Aorta (tissue), 5 donors: ENCODE results near the gene RASL11A. TPM values are rescaled to one million over a fixed set of nuclear protein-coding genes. Genes with fewer than 3 reads are reported as not detected.
A peak's percentile ranks its signal among the peaks of the same experiment; 100 is the strongest.

ENCODE experiments used
- ATAC-seq: fragments of 200-7000 bp; cut with Tn5 transposase; one replicate; pipeline ENCODE4 v1.9.1; 2022; ENCODE audit warnings: moderate library complexity; ENCODE audit not compliant: low FRiP score
- DNase-seq, 2 donors: peaks; one replicate each; pipeline ENCODE4 v3.0.0-alpha.2; 2020
- H3K27ac ChIP-seq, 2 donors: one replicate each; pipeline ENCODE4 v1.5.1; 2013; ENCODE audit warnings: low read length in 2 of 2, mild to moderate bottlenecking in 2 of 2, moderate library complexity in 2 of 2, control low read depth in 1 of 2, inconsistent platforms in 1 of 2, low read depth in 1 of 2
- H3K27me3 ChIP-seq, 2 donors: one replicate each; pipeline ENCODE4 v1.6.1; 2013; ENCODE audit warnings: control low read depth in 1 of 2, low read length in 1 of 2, mild to moderate bottlenecking in 1 of 2, moderate library complexity in 1 of 2; ENCODE audit not compliant: insufficient read depth in 2 of 2, control insufficient read depth in 1 of 2
- H3K36me3 ChIP-seq, 2 donors: one replicate each; pipeline ENCODE4 v1.6.1; 2013; ENCODE audit warnings: control low read depth in 1 of 2, low read length in 1 of 2, mild to moderate bottlenecking in 1 of 2; ENCODE audit not compliant: insufficient read depth in 2 of 2, control insufficient read depth in 1 of 2
- H3K4me1 ChIP-seq, 2 donors: one replicate each; pipeline ENCODE4 v1.6.1; 2013; ENCODE audit warnings: low read length in 2 of 2, control low read depth in 1 of 2, mild to moderate bottlenecking in 1 of 2, moderate library complexity in 1 of 2; ENCODE audit not compliant: insufficient read depth in 2 of 2, control insufficient read depth in 1 of 2
- H3K4me3 ChIP-seq, 2 donors: one replicate each; pipeline ENCODE4 v1.5.1; 2013; ENCODE audit warnings: low read length in 2 of 2, control low read depth in 1 of 2, mild to moderate bottlenecking in 1 of 2
- H3K9me3 ChIP-seq: one replicate; pipeline ENCODE4 v1.6.1; 2013; ENCODE audit warnings: mild to moderate bottlenecking, low read length; ENCODE audit not compliant: control insufficient read depth
- WGBS, 2 donors: extraction: QIAGEN DNeasy Blood & Tissue Kit; methylation state at CpG; one replicate each; pipeline ENCODE4 v1.1.7; 2013; 5-methylcytosine and 5-hydroxymethylcytosine counted together
- intact Hi-C, 2 donors: fragments of 100-400 bp; cut with DNase I; formaldehyde crosslinking; loops; one replicate each; pipeline versions ENCODE4 v1.14.2 to v1.15.0; 2022
- polyA plus RNA-seq, 2 donors: library from polyadenylated mRNA; stranded (reverse); fragments of 200-250 nt; gene quantifications; one replicate each; pipeline ENCODE4 v1.2.3, GENCODE V29; 2013
- total RNA-seq, 2 donors: library from RNA; stranded (reverse); fragmentation: NEBNext Ultra II Directional; extraction: Animal tissue kit (Norgen Biotek cat#: 25700); gene quantifications; one replicate each; pipeline ENCODE4 v1.2.1, GENCODE V29; 2021
- donor health status: healthy with polysubstance abuse.
- donor health status: Bipolar disorder and iron deficiency.
- donor health status: DM: no; HTN: no; CAD: no.
- donor health status: DM: no; HTN: no; CAD: no.
- donor health status: DM: yes; HTN: yes; CAD: no.

Gene RASL11A
- total and polyA plus RNA-seq, 4 donors = 40.5 to 90.9 (median 56.8) TPM

GRCh38 chr13:27273658-27274425, 3.2 kb downstream of the RASL11A start:
- intact Hi-C loops = loop anchor here (5.0 to 10.0 kb wide), 3 partner anchors 83 to 151 kb away; partner anchors contain the start of genes GTF3A (in 1 of the 2) and USP12 (in 1 of the 2)
- no peaks in the 10 kb centered on the region for H3K4me1 ChIP-seq
- H3K27ac ChIP-seq = peak overlapping the region in 1 of 2 donors; percentile 72
- no peaks in the 10 kb centered on the region for H3K27me3 ChIP-seq
- WGBS, 2 donors = 3 to 4% methylated on average over 4 of the region's 4 CpGs
- H3K4me3 ChIP-seq = no peak overlapping the region
- ATAC-seq (peak; percentile 45), DNase-seq (peak; percentile 75 to 81)
- peaks cover 0 to 3% of the 10 kb centered on the region in 2 donors for H3K36me3 ChIP-seq
- H3K9me3 ChIP-seq = no peaks in the 10 kb centered on the region

- ATAC-seq = no peak
- Histone ChIP-seq H3K27ac (no peak overlapping the region), H3K27me3 (no peaks in the 10 kb centered on the region), H3K4me1 (no peaks in the 10 kb centered on the region), H3K9me3 (no peaks in the 10 kb centered on the region), H3K36me3 (peaks cover 0 to 3% of the 10 kb centered on the region in 2 donors), H3K4me3 (no peak overlapping the region)
- intact Hi-C loops = loop anchor here (5.0 to 10.0 kb wide), 3 partner anchors 83 to 150 kb away; partner anchors contain the start of genes USP12 (in 2 of the 2) and GTF3A (in 1 of the 2)
- WGBS, 2 donors = 63 to 73% methylated on average over 1 of the region's 1 CpG
- no peak for DNase-seq
Measured at GRCh38 chr13:27274631-27275030, 4.0 kb downstream of the RASL11A start.

- no peak for ATAC-seq
- H3K27me3 ChIP-seq = no peaks in the 10 kb centered on the region
- no peak overlapping the region for H3K4me3 ChIP-seq
- H3K27ac ChIP-seq = no peak overlapping the region
- no peaks in the 10 kb centered on the region for H3K4me1 ChIP-seq
- H3K9me3 ChIP-seq = no peaks in the 10 kb centered on the region
- 63% methylated on average over 7 of the region's 7 CpGs for WGBS, 2 donors
- DNase-seq = no peak
- peaks cover 0 to 3% of the 10 kb centered on the region in 2 donors for H3K36me3 ChIP-seq
- intact Hi-C loops = loop anchor here in 1 of 2 donors (5.0 to 10.0 kb wide), 2 partner anchors 104 to 149 kb away; partner anchors contain the start of genes GTF3A and USP12
Measured at GRCh38 chr13:27276188-27276587, 5.6 kb downstream of the RASL11A start.

- no peak for ATAC-seq
- Histone ChIP-seq H3K27me3 (no peaks in the 10 kb centered on the region), H3K4me3 (no peak overlapping the region), H3K36me3 (peaks cover 0 to 3% of the 10 kb centered on the region in 2 donors), H3K27ac (no peak overlapping the region), H3K4me1 (no peaks in the 10 kb centered on the region), H3K9me3 (no peaks in the 10 kb centered on the region)
- DNase-seq = no peak
- intact Hi-C loops = loop anchor here in 1 of 2 donors (5.0 to 10.0 kb wide), 2 partner anchors 107 to 145 kb away; partner anchors contain the start of genes GTF3A and USP12
- 86% methylated on average over 7 of the region's 7 CpGs for WGBS, 2 donors
Measured at GRCh38 chr13:27279506-27279905, 8.9 kb downstream of the RASL11A start.

- WGBS, 2 donors = 59 to 60% methylated on average over 5 of the region's 5 CpGs
- no peak overlapping the region for H3K27ac ChIP-seq
- no peaks in the 10 kb centered on the region for H3K27me3 ChIP-seq
- ATAC-seq (no peak), DNase-seq (no peak)
- H3K36me3 ChIP-seq = no peaks in the 10 kb centered on the region
- H3K4me3 ChIP-seq = no peak overlapping the region
- no peaks in the 10 kb centered on the region for H3K4me1 ChIP-seq
- H3K9me3 ChIP-seq = no peaks in the 10 kb centered on the region
- intact Hi-C loops = loop anchor here (5.0 kb wide), 1 partner anchor 293 kb away; no protein-coding TSS in a partner anchor
Measured at GRCh38 chr13:27280009-27280656, 9.5 kb downstream of the RASL11A start.

GRCh38 chr13:27280841-27281240, 10.2 kb downstream of the RASL11A start:
- DNase-seq = no peak
- Histone ChIP-seq H3K4me3 (no peak overlapping the region), H3K4me1 (no peaks in the 10 kb centered on the region), H3K36me3 (no peaks in the 10 kb centered on the region), H3K9me3 (no peaks in the 10 kb centered on the region), H3K27ac (no peak overlapping the region), H3K27me3 (no peaks in the 10 kb centered on the region)
- WGBS, 2 donors = 76 to 77% methylated on average over 4 of the region's 4 CpGs
- ATAC-seq = no peak
- intact Hi-C loops = loop anchor here (5.0 kb wide), 1 partner anchor 294 kb away; no protein-coding TSS in a partner anchor

- intact Hi-C loops = loop anchor here (5.0 kb wide), 1 partner anchor 294 kb away; no protein-coding TSS in a partner anchor
- DNase-seq (no peak), ATAC-seq (no peak)
- Histone ChIP-seq H3K4me3 (no peak overlapping the region), H3K27ac (no peak overlapping the region), H3K9me3 (no peaks in the 10 kb centered on the region), H3K36me3 (no peaks in the 10 kb centered on the region), H3K27me3 (no peaks in the 10 kb centered on the region), H3K4me1 (no peaks in the 10 kb centered on the region)
- whole genome bisulfite sequencing, 2 donors = 85 to 91% methylated on average over 1 of the region's 1 CpG
Measured at GRCh38 chr13:27281420-27281819, 10.8 kb downstream of the RASL11A start.

- no peaks in the 10 kb centered on the region for H3K9me3 ChIP-seq
- H3K4me3 ChIP-seq = no peak overlapping the region
- no peaks in the 10 kb centered on the region for H3K4me1 ChIP-seq
- intact Hi-C loops = loop anchor here (5.0 kb wide), 1 partner anchor 297 kb away; no protein-coding TSS in a partner anchor
- no peaks in the 10 kb centered on the region for H3K27me3 ChIP-seq
- H3K36me3 ChIP-seq = no peaks in the 10 kb centered on the region
- no peak overlapping the region for H3K27ac ChIP-seq
- WGBS, 2 donors = 94 to 95% methylated on average over 4 of the region's 4 CpGs
- ATAC-seq = no peak
- DNase-seq = no peak
Measured at GRCh38 chr13:27283906-27284493, 13.4 kb downstream of the RASL11A start.
